GM19438 (cell line): ENCODE results near the gene ZNF451.
A peak's percentile ranks its signal among the peaks of the same experiment; 100 is the strongest.

Experiments used
- ATAC-seq: cut with Tn5 transposase; IDR thresholded peaks from one replicate; pipeline ENCODE4 v1.9.1; 2021; ENCODE audit warnings: low read depth; ENCODE audit not compliant: unreplicated experiment

Gene ZNF451

DNA sequence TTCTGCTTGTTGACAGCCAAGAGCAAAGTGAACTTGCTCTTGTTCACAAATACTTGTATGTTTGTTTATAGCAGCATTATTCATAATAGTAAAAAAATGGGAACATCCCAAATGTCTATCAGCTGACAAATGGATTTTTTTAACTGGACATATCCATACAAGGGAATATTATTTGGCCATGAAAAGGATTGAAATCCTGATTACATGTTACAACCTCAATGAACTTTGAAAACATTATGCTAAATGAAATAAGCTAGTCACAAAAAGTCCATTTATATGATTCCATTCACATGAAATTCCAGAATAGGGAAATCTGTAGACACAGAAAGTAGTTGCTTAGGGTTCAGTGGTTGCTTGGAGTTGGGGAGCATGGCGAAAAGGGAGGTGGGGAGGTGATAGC lies 53.7 kb downstream of the ZNF451 start:
- ATAC-seq: no peak

DNA sequence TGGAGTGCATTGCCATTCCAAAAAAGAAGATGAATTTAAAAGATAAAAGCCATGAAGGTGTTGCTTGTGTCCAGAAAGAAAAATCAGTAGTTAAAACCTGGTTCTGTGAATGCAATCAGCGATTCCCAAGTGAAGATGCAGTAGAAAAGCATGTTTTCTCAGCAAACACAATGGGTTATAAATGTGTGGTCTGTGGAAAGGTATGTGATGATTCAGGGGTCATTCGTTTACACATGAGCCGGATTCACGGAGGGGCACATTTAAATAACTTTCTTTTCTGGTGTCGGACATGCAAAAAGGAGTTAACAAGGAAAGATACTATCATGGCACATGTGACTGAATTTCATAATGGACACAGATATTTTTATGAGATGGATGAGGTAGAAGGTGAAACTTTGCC lies 57.4 kb downstream of the ZNF451 start:
- ATAC-seq: no peak

DNA sequence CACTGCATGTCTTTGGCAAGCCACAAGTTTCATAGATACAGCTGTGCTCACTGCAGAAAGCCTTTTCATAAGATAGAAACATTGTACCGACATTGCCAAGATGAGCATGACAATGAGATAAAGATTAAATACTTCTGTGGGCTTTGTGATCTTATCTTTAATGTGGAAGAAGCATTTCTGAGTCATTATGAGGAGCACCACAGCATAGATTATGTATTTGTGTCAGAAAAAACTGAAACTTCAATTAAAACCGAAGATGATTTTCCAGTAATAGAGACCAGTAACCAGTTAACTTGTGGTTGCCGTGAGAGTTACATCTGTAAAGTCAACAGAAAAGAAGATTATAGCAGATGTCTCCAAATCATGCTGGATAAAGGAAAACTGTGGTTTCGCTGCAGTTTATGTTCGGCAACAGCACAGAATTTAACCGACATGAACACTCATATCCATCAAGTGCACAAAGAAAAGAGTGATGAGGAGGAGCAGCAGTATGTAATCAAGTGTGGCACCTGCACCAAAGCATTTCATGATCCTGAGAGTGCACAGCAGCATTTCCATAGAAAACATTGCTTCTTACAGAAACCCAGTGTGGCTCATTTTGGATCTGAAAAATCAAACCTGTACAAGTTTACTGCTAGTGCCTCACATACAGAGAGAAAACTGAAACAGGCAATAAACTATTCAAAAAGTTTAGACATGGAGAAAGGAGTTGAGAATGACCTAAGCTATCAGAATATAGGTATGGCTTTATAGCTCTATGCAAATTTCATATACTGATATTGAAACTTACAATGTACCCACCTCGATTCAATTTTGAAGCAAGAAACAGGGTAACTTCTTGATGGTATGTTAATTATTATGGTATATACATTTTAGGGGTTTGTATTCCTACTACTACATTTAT lies 58.2 kb downstream of the ZNF451 start:
- no peak for ATAC-seq

DNA sequence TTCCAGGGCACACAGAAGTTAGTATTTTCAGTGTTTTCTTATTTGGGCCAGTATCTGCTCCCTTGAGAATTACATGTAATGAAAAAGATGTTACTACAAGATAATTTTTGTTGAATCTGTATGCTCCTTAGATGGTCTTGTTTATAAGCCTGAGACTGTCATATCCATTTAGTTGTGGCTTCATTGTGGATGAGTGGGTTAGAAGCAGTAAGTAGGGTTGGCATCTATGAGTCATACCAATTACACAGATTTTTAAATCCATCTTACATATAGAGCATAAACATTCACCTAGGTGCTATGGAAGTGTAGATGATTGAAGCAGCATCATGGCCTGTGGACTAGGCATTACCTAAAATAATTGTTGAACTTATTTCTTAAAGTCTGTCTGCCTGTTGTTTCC lies 68.7 kb downstream of the ZNF451 start:
- ATAC-seq: no peak

DNA sequence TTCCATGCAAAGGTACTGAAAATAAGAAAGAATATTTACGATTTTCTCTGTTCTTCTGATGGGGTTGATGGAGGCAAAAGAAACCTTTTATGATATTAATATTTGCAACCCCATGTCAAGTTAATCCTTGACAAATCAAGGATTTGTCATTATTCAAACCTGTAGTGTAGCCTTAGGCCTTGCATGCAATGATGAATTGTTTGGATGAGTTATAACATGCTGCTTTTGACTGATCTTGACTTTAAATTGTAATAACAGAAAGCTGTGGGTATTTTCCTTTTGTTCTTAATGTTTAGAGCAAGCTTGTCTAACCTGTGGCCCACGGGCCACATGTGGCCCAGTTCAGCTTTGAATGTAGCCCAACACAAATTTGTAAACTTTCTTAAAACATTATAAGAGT lies 69.1 kb downstream of the ZNF451 start:
- no peak for ATAC-seq

DNA sequence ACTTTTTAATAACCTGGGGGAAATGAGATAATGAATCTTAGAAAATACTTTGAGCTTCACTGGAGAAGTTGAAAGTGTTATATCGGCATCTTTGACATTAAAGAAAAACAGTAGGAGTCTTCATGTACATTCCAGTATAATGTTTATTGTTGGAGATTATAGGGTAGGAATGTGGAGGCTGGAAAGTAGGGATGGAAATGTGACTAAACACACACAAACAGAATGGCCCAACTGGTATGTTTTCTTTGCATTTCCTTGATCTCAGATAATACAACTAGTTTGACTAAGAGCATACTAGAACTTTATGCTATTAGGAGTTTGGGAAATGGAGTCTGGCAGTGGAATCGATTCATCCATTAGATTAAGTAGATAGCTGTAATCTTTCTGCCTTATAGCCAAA lies 72.0 kb downstream of the ZNF451 start:
- no peak for ATAC-seq

DNA sequence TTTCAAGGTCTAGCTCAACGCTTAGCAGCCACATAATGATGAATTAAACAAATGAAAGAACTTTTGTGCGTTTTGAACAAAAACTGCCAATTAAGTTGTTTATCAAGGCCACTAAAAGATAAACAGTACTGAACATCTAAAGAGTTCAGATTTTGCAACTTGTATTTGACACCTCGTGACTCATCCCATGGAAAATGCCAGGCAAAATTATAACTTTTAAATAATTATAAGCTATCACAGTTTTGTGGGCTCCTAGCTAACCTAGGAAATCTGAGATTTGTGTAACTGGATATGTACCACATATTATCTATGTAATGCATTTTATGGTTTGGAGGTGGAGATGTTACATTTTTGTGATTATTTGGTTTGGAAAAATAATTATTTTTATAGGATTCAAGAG lies 72.5 kb downstream of the ZNF451 start:
- ATAC-seq: no peak

DNA sequence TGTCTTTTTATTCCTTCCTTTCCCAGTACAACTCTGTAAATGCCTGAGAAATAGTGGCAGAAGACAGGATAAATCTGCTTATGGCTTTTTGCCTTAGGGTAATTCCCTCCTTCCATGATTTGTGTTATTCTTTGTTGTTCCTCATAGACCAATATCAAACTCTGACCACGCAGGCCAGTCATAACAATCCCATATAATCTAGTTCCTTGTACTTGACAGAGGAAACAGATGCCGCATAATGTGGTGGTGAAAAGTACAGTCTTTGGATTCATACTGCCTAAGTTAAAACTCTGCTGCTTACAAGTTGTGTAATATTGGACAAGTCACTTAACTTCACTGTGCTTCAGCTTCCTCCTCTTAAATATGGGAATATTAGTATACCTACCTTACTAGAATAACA lies 74.0 kb downstream of the ZNF451 start:
- no peak for ATAC-seq

DNA sequence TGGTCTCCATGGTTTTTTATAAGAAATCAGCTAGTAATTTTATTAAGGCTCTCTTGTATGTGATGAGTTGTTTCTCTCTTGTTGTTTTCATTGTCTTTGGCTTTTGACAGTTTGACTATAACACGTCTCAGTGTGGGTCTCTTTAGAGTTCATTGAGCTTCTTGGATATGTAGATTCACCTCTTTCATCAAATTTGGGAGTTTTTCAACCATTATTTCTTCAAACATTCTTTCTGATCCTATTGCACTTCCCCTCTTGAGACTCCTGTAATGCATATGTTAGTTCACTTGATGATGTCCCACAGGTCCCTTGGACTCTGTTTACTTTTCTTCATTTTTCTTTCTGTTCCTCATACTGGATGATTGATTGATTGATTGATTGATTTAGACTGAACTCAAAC lies 75.1 kb downstream of the ZNF451 start:
- no peak for ATAC-seq

DNA sequence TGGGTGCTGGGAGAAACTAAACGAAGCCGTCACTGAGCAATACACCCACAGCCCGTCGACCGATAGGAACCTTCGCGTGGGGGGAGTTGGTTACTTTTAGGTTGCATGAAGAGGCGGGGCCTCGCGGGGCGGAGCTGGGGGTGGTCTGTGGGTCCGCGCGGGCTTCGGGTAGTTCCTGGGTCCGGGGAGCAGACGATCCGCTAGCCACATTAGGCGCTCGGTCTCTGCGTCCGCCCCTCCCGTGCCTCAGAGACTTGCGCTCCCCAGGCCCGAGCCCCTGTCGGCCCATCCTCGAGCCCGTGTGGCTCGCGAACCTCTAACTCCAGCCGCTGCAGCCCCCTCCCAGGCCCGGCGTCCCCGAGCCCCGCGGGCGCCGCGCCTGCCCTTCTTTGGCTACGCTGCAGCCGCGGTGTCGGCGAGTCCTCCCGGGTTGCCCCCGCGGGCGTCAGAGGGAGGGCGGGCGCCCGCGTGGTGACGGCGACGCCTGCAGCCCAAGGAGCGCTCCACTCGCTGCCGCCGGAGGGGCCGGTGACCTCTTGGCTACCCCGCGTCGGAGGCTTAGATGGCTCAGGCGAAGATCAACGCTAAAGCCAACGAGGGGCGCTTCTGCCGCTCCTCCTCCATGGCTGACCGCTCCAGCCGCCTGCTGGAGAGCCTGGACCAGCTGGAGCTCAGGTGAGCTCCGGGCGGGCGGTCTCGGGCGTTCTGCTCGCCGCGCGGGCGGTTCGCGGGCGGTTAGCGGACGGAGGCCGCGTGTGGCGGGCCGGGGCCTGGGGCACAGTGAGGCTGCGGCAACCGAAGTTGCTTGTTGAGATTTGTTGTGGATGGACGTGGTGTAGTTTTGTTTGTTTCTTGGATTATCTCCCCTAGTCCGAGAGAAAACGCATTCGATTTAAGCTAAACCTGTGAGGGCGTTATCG lies 82.4 kb downstream of the ZNF451 start, which contains the start of gene BAG2:
Gene BAG2 (plus strand): TSS at position 191 of the 920 bp plus-strand sequence. CDS start 372 bp downstream, at position 563.
- ATAC-seq: peak; percentile 88

DNA sequence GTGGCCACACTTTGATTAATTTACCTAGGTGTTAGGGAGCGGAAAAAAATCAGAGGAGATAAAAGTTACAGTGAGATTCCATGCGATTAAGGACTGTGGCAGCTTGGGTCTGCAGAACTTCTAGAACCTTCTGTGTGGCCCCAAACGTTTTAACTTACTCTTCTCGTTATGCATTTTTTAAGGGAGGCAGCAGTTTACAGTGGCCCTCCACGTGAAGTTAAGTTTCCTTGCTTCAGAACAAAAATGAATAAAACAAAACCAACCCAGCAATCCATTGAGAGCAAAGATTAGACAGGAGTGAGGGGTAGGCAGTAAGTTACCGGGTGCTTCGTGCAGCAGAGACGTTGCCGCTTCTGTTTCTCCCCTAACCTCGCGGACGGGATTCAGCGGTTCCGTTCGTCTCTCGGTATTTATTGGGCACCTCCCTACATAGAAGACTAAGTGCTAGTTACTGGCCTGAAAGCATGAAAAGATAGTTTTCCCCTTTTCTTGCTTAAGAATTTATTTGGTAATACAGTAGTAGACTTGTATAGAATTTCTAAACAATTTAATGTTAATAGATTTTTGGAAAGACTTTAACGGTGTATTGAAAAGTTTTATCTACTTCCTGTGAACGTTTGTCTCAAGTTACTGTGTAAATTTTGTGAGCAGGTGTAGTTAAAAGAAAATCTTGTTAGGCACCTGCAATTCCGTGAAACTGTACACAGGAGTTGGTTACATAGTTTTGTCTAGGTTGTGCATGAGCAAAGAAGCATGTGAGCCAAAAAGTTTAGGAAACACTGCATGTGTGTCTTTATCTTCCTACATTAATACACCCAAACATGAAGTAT lies 83.3 kb downstream of the ZNF451 start:
- no peak for ATAC-seq

DNA sequence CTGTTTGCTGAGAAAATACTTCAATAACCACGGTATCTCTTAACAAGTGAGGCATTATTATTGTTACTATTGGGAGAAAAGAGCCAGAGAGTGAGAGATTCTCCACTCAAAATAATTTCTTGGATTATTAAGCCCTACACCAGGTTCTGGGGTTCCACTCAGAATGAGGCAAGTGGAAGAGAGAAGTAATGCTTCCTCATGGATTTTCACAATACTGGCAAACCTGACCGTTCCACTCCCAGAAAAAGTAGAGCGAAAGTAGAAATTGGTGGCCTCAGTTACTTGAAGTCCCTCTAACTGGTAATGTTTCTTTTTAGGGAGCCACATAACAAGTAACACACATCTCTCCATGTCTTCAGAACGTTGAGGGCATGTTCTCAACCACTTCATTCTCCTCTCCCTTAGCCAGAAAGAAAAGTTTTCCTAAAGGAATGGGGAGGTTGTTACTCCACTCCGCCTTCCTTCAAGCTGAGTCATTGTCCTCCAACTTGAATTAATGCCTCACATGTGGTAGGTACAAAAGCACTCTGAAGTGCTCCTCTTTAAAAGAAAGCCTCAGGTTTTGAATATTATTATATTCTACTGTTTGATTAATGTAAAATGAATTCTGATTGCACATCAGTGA lies 84.0 kb downstream of the ZNF451 start:
- no peak for ATAC-seq

DNA sequence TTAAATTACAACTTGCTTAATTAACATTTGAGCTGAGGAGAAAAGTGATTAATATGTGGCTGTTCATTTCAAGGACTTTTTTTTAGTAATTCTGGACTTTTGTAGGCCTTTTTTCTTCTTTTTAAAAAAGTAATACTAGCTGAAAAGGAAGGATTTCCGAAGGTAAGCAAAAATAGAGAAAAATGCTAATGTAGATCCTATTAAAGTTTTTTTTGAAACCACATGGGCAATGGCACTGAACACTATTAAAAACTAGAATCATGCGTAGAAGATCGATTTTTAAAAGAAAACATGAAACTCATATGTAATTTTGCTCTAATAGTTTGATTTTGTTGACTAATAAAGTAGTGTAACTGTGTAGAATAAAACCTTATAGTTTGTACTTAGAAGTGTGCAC lies 84.5 kb downstream of the ZNF451 start:
- no peak for ATAC-seq

DNA sequence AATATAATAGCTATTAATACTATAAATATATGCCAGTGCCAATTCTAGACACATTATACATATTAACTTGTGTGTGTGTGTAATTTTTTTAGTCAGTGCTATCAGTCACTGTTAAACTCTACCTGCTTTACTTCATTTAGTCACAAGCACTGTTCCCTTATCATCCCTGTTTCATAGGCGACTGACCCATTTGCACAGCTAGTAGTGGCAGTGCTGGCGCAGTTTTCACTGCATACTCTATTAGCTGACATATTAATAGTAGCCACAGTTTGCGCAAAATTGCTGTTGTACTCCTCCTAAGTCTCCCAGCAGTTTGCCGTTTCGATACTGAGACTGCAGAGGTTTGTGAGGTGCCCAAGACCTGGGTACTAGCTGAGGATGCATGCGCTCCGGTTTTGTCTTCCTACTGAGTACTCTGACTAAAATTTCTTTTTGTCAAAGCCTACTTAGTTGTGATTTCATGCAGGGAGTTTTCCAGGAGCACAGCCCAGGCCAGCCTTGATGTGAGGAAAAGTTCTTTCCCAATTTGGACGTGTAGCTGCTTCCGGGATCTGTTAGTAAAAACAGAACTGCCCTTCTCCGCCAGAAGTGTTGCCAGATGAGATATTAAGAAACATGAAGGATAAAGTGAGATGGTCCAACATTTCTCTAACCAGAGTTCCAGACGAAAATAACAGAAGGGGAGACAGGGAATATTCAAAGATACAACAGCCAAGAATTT lies 87.7 kb downstream of the ZNF451 start:
- ATAC-seq: no peak

DNA sequence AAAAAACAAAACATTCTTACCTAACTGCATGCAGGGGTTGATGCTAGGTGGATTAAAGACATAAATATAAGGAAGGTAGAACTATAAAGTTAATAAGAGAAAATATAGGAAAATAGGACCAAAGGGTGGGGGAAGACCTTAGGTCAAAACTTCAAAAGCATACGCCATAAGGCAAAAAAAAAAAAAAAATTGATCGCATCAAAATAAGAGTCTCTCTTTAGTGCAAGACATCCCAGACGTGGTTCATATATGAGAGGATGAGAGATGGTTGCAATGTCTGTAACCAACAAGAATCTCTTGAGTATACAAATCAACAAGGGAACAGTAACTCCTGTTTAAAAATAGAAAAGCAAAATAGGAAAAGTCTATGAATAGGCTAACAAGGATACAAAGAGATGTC lies 90.6 kb downstream of the ZNF451 start:
- no peak for ATAC-seq

DNA sequence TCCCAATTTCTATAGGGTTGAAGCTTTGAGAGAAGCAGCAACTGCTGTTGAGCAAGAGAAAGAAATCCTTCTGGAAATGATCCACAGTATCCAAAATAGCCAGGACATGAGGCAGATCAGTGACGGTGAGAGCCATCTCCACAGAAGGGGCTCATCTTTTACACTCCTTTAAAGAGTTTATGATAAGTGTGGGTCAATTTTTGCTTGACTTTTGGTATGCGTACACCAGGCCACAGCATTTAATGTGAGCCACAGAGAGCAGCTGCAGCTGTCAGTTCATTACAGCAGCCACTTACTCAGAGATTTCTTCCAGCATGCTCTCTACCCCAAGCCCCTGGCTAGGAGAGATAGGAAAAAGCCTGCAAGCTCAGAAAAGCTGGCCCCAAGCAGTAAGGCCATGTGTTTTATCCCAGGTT lies 92.0 kb downstream of the ZNF451 start:
- ATAC-seq: no peak

DNA sequence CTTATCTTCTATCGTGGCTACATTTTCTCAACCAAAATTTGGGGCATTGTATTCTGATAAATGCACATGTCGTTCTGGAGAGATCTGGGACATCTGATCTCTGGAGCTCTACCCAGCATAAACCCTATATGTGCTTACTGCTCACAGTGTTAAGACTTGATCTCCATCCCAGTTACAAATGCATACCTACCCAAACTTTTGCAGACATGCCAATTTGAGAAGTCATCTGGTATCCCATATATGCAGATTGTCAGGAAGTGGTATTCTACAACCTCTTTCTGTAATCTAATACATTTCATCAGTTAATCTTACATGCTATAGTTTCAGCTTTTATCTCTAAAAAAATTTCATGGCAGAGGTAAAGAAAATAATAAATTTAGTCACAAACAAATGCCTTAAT lies 93.3 kb downstream of the ZNF451 start:
- ATAC-seq: no peak

DNA sequence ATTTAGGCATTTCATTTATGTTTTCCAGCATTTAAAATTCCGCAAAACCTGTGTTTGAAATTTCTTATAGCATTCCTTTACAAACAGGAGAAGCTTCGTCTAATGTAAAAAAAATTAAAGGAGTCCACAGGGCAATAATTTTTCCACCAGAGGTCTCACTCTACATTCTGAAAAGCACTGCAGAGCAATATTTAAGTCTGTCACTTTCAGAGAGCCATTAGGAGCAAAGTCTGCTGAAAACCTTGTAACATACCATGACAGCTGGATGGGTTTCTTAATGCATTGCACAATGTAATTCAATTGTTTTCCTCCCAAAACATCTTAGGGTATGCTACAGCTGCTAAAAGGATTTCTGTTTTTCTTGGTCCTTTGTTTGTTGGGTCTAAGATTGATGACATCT lies 100.2 kb downstream of the ZNF451 start:
- ATAC-seq: no peak

DNA sequence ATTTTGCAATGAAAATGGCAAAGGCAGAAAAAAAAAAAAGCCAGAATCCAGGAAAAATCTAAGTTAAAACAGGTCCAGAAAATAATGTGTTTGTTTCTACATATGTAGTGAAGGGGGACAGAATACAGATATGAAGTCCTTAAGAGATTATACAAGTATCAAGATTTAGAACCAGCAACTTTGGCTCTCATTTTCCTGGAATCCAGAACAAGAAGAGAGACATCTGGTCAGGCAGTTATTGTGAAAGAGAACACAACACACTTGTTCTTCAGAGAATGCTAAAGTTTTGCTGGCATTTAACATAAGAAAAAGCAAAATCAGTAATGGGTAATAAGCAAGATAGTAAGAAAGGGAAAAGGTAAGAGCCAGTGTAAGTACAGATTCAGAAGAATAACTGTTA lies 103.2 kb downstream of the ZNF451 start:
- no peak for ATAC-seq

DNA sequence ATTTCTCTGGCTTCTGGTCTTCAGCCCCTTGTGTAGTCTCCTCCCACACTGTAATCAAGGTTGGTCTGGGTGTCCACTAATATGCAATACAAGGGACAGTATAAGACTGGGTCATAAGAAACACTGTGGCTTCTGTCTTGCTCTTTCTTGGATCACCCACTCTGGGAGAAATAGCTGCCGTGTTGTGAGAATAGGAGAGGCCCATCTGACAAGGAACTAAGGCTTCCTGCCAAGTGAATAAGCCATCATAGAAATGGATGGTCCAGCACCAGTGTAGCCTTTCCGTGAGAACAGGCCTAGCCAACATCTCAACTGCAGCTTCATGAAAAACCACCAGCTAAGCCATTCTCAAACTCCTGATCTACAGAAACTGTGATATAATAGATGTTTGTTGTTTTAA lies 105.5 kb downstream of the ZNF451 start:
- no peak for ATAC-seq
